NCI-H748 treated with DMSO at 0.1 percent for 48 hours (cell line): Measurements from ENCODE around the gene UBR3.
"Not testable (repeated sequence)": the region's sequence is repeated elsewhere in the genome, so short reads cannot be mapped to it uniquely, and the experiment has no call there.

Experiments
- DNase-seq: peaks from one replicate; lab custom pipeline; 2025; lab: John Stamatoyannopoulos, UW

UBR3 gene, protein sequence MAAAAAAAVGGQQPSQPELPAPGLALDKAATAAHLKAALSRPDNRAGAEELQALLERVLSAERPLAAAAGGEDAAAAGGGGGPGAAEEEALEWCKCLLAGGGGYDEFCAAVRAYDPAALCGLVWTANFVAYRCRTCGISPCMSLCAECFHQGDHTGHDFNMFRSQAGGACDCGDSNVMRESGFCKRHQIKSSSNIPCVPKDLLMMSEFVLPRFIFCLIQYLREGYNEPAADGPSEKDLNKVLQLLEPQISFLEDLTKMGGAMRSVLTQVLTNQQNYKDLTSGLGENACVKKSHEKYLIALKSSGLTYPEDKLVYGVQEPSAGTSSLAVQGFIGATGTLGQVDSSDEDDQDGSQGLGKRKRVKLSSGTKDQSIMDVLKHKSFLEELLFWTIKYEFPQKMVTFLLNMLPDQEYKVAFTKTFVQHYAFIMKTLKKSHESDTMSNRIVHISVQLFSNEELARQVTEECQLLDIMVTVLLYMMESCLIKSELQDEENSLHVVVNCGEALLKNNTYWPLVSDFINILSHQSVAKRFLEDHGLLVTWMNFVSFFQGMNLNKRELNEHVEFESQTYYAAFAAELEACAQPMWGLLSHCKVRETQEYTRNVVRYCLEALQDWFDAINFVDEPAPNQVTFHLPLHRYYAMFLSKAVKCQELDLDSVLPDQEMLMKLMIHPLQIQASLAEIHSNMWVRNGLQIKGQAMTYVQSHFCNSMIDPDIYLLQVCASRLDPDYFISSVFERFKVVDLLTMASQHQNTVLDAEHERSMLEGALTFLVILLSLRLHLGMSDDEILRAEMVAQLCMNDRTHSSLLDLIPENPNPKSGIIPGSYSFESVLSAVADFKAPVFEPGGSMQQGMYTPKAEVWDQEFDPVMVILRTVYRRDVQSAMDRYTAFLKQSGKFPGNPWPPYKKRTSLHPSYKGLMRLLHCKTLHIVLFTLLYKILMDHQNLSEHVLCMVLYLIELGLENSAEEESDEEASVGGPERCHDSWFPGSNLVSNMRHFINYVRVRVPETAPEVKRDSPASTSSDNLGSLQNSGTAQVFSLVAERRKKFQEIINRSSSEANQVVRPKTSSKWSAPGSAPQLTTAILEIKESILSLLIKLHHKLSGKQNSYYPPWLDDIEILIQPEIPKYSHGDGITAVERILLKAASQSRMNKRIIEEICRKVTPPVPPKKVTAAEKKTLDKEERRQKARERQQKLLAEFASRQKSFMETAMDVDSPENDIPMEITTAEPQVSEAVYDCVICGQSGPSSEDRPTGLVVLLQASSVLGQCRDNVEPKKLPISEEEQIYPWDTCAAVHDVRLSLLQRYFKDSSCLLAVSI (N-terminal part only)

DNA sequence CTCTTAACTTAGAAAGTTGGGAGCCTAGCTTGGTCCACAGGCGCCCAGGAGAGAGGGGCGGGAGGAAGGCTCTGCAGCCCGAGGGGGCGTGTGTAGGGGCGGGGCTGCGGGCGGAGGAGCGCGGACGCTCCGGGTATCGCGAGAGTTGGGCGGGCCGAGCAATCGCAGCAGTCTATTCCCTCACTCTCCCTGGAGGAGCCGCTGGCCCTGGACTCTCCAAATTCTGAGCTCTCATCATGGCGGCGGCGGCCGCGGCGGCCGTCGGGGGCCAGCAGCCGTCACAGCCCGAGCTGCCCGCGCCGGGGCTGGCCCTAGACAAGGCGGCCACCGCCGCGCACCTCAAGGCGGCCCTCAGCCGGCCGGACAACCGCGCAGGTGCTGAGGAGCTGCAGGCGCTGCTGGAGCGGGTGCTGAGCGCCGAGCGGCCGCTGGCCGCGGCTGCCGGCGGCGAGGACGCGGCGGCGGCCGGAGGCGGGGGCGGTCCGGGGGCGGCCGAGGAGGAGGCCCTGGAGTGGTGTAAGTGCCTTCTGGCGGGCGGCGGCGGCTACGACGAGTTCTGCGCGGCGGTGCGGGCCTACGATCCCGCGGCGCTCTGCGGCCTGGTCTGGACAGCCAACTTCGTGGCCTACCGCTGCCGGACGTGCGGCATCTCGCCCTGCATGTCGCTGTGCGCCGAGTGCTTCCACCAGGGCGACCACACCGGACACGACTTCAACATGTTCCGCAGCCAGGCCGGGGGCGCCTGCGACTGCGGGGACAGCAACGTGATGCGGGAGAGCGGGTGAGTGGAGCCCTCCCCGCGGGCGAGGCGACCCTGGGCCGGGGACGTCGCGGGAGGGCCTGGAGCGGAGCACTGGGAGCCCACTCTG is at the start of gene UBR3:
Gene UBR3, plus strand, starts transcription at position 183 of the 869 bp plus-strand sequence. Its CDS starts 54 bp downstream, at position 237.
- DNase-seq, result peak; percentile 80

DNA sequence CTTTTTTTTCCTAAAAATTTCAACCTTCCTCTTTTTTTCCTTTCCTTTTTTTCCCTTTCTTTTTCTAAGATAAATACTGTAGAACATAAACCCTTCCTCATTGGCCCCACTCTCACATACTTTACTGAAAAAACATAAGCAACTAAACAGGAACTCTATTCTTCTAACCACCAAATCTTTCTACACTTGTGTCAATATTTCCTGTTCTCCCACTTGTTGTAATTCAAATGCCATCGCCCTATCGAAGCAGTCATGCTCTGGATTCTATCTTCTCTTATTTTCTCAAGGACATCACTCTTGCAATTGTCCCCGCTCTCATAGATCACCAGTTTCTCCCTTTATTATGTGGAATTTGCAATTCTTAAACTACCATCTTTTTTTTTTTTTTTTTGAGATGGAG is 48.8 kb upstream of the UBR3 start:
- DNase-seq, result no peak

DNA sequence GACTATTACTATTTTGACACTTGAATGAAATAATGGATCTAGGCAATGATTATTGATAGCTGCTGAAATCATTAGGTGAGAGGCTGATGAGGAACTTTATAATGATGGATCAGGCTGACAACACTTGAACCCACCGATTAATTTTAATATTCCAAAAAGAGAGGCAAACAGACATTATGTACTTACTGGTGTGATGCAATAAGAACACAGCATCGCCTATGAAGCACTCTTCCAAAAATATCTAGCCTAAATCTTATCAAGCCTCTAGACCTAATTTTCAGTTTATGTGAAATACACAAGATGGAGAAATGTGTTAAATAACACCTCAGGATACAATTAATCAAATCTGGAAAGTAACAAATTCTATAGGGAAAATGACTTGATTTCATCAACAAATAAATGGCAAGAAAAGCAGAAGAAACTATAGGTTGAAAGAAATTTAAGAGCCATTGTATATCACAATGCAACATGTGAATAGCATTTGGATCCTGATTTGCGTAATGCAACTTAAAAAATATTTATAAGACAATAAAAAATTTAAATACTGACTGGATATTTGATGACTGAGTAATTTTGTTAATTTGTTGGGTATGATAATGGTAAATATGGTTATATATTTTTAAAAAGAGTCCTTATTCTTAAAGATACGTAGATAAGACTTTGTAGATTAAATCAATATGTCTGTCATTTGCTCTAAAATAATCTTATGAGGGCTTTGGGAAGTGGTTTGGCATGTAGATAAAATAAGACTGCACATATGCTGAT is 45.8 kb upstream of the UBR3 start:
- no peak for DNase-seq

DNA sequence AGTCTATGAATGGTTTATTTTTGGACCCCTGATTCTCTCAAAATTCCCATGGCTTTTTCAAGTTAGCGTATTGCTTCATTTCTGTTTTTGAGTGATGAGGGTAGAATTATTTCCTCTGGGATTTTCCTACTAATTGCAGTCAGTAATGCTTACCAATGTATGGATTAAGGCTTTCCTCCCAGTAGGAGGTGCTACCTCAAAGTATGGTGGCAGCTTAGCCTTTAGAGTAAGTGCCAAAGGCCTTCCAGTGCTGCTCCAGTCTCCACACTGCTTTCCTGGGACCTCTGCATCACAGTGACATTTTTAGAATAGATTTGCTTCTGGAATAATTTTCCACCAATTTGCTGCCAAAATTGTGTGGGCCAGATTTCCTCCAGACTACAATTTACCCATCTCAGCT is 44.7 kb upstream of the UBR3 start:
- DNase-seq, result no peak

DNA sequence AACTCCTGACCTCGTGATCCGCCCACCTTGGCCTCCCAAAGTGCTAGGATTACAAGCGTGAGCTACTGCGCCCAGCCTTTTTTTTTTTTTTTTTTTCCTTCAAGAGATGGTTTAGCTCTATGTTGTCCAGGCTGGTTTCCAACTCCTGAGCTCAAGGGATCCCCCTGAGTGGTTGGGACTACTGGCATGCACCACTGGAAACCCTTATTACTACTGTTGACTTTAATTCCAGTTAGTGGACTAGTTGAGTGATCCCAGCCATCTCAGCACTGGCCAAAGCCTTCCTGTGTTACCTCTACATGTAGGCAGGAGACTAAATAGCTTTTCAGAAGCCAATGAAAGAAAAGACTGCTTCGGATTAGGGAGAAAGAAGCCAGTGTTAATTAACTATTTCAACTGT is 36.7 kb upstream of the UBR3 start:
- no peak for DNase-seq

DNA sequence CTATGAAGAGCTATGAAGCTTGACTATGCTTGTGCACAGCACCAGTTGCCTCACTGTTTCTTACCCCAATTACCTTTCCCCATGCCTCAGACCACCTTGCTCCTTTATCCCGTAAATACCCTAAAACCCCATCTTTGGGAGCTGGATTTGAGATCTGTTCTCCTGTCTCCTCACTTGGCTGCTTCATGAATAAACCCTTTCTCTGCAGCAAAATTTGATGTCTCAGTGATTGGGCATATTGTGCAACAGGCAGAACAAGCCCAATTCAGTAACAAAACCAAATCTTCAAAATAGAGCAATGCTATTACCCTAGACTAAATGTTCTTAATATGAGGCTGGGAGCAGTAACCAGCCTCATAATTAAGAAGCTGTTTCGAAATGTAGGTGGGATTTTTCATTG is 32.1 kb upstream of the UBR3 start:
- no peak for DNase-seq

DNA sequence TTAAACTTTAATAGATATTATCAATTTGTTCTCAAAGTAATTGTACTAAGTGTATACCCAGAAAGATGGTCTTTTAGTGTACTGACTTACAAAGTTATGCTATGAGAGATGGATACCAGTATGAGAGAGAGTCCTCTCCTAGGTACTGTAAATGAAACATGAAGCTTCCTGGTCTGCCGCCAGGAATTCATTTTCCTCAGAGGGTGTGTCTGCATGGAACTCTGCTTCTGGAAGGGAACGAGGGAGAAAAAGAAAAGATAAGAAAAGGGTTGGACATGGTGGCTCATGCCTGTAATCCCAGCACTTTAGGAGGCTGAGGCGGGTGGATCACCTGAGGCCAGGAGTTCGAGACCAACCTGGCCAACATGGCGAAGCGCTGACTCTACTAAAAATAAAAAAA is 30.8 kb upstream of the UBR3 start:
- DNase-seq, result no peak

DNA sequence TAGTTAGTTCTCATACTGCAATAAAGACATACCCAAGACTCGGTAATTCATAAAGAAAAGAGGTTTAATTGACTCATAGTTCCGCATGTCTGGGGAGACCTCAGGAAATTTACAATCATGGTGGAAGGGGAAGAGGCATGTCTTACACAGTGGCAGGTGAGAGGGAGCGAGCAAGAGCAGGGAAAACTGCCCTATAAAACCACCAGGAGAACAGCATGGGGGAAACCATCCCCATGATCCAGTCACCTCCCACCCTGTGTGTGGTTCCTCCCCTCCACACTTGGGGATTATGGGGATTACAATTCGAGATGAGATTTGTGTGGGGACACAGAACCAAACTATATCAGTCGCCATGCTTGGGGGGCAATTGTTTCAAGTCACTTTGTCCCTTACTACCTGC is 29.7 kb upstream of the UBR3 start:
- no peak for DNase-seq

DNA sequence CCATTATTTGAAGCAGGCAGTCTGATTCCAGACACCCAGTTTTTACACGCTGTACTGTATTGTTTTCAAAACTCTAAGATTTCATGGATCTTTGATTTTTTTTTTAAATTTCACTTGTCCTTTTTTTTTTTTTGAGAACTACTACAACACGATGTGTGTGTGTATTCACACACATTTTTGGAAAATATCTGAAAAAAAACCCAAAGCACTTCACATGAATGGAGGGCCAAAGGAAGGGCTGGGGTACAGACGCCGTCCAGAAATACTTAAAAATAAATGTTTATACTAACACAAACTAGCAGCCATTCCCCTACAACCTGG is 28.9 kb upstream of the UBR3 start:
- DNase-seq, result no peak

DNA sequence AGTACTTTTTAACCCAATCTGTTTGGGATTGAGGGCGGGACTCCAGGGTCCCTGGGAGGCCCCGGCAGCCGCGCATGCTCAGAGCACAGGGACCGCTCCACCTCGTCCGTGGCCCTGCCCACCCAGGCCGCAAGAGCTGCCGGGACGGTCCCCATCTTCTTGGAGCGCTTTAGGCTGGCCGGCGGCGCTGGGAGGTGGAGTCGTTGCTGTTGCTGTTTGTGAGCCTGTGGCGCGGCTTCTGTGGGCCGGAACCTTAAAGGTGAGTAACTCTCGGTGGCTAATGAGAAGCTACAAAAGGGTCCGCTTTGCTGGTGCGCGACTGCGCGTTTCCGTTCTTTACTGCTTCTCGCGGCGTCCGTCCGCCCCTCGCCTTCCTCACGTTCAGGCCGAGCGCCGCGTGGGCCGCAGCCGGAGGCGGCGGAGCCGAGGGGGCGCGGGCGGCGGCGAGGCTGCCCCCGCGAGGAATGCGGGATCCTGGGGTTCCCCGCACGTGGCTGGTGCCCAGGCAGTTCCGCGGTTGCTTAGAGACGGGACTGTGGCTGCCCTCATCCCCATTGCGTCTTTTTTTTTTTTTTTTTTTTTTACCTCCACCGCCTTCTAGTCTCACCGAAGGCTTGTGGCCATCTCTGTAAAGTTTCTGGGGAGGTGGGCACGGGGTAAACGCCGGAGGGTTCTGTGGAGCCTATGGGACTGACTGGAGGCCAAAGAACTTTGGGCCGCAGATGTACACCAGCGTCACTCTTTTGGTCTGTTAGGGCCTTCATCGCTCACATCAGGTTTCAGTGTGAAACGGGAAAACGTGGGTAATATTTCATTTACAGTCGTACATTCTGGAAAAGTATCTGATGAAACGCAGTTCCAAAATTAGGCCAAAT is 28.3 kb upstream of the UBR3 start, which contains the start of gene SSB:
Gene SSB, plus strand, starts transcription at position 154 of the 875 bp plus-strand sequence. CDS start 2,090 bp downstream, outside the sequence.
- peak; percentile 88 for DNase-seq

DNA sequence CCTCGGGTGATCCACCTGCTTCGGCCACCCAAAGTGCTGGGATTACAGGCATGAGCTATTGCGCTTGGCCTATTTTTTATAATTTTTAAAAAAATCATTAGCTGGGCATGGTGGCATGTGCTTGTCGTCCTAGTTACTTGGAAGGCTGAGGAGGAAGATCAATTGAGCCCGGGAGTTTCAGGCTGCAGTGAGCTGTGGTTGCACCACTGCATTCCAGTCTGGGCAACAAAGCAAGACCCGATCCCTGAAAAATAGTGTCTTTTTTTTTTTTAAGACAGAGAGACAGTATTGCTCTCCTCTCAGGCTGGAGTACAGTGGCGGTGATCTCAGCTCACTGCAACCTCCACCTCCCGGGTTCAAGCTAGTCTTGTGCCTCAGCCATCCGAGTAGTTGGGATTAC is 23.8 kb upstream of the UBR3 start:
- no peak for DNase-seq

DNA sequence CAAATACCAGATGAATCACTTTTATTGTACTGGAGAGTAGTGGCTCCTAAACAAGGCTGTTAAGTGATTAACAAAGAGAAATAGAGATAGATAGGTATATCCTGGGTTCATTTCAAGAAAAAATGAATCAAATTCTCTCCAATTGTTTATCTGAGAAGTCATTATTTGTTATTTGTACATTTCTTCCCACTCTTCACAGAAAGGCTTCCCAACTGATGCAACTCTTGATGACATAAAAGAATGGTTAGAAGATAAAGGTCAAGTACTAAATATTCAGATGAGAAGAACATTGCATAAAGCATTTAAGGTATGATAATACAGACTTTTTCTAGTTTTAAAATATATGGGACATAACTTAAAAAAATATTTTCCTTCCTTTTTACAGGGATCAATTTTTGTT is 20.7 kb upstream of the UBR3 start:
- DNase-seq, result no peak

DNA sequence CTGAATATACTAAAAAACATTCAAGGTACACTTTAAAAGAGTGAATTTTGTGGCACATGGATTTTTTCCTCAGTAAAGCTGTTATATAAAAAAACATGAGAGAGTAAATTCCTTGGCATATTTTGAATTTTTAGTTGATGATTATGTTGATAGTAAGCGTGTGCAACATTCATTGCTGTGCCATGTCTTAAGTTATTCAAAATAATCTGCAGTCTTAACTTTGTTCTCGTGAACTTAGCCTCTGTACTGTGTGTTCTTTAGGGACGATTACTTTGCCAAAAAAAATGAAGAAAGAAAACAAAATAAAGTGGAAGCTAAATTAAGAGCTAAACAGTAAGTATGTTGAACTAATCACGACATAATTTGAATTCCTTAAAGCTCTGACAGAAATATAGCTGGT is 19.0 kb upstream of the UBR3 start:
- DNase-seq, result no peak

DNA sequence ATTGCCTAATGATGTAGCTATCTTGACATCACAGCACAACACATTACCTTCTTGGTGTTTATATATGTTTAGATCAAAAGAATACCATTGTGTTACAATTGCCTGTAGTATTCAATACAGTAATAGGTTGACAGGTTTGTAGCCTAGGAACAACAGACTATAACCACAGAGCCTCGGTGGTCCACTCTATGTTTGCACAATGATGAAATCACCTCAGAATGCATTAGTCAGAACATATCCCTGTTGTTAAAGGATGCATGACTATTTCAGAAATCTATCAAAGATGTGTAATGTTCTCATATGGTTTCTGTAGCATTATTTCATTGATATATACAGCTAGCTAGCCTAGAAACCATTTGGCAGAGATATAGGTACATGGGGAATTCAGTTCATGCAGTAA is 11.4 kb upstream of the UBR3 start:
- no peak for DNase-seq

DNA sequence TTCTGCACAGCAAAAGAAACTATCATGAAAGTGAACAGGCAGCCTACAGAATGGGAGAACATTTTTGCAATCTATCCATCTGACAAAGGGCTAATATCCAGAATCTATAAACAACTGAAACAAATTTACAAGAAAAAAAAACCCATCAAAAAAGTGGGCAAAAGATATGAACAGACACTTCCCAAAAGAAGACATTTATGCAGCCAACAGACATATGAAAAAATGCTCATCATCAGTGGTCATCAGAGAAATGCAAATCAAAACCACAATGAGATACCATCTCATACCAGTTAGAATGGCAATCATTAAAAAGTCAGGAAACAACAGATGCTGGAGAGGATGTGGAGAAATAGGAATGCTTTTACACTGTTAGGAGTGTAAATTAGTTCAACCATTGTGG is 10.3 kb upstream of the UBR3 start:
- DNase-seq, result not testable (repeated sequence)

DNA sequence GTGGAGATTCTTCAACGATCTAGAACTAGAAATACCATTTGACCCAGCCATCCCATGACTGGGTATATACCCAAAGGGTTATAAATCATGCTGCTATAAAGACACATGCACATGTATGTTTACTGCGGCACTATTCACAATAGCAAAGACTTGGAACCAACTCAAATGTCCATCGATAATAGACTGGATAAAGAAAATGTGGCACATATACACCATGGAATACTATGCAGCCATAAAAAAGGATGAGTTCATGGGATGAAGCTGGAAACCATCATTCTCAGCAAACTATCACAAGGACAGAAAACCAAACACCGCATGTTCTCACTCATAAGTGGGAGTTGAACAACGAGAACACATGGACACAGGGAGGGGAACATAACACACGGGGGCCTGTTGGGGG is 9.9 kb upstream of the UBR3 start:
- not testable (repeated sequence) for DNase-seq

DNA sequence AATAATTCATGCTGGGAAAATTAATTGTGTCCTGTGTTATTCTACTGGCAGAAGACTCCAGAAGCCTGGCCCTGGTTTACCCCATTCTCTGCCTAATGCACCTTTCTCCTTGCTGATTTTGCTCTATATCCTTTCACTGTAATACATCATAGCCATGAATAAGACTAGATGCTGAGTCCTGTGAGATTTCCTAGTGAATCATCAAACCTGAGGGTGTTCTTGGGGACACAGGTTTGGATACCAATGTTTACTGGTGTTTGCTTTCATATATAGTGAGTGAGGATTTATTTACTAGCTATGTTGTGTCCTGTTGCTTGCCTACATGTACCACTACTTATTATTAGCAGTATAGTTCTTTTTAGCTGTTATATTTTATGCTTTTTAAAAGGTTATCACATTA is 9.0 kb upstream of the UBR3 start:
- DNase-seq, result no peak

DNA sequence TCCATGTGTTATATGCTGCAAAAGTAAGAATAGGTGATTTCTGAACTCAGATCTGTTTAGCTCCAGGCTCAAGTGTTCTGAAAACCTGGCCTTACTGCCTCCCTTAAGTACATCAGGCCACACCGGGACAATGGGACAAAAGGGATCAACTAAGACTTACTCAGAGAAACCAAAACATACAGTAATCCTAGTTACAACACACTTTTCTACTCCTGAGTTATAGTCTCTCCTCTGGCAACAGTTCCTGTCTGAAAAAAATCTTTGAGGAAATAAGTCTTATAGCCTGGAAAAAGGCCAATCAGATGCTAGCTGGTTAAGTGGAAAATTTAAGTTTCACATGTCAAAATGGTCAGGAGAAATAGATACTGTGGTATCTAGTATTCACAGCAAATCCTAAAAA is 8.1 kb upstream of the UBR3 start:
- no peak for DNase-seq

DNA sequence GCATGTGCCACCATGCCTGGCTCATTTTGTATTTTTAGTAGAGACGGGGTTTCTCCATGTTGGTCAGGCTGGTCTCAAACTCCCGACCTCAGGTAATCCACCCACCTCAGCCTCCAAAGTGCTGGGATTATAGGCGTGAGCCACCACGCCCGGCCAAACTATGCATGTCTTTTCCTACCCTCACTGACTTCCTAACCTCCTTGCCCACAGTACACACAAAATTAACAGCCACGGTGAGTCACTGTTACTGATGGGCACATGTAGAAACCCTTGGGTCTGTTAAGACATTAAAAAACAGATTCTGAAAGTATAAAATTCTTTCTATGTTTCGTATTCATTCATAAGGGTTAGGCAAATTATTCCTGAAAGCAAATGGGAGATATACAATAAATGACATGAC is 7.2 kb upstream of the UBR3 start:
- DNase-seq, result not testable (repeated sequence)

DNA sequence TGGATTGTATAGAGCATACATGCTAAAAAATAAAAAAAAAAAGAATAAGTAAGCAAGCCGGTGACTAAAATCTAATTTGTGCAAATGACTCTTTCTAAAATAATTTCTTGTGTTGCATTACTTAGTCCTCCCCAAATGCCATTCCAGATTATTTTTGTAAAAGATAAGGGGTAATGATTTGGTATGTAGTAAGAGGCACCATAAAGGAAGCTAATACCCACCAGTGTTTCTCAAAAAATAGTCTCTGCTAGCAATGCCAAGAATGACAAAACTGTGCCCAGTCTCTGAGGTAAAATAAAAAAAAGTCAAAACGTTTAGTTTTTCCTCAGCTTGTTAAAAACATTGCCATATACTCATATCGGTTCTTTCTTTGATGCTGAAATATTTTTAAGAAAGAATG is 5.2 kb upstream of the UBR3 start:
- no peak for DNase-seq
